Right atrium auricular region (tissue), 2 donors: ENCODE data around the gene ADRM1. TPM values are rescaled to one million over a fixed set of nuclear protein-coding genes. Genes with fewer than 3 reads are reported as not detected.

Experiments used
- DNase-seq: peaks from one replicate; pipeline ENCODE4 v3.0.0-alpha.2; 2019; ENCODE audit warnings: low spot score
- H3K27ac ChIP-seq, 2 donors: fragments of 200-600 bp; sonication (generic); 1 replicate in 1 of 2; 2 replicates in 1 of 2; pipeline ENCODE4 v1.5.1; 2016 to 2019
- H3K27me3 ChIP-seq, 2 donors: fragments of 200-600 bp; sonication (generic); one replicate each; pipeline versions ENCODE4 v1.5.1 to v1.6.0; 2017 to 2019
- H3K36me3 ChIP-seq: fragments of 200-600 bp; sonication (generic); one replicate; pipeline ENCODE4 v1.5.1; 2016
- H3K4me1 ChIP-seq, 2 donors: fragments of 200-600 bp; sonication (generic); one replicate each; pipeline versions ENCODE4 v1.5.1 to v1.6.0; 2017 to 2019
- H3K4me3 ChIP-seq, 2 donors: fragments of 200-600 bp; sonication (generic); 1 replicate in 1 of 2; 2 replicates in 1 of 2; pipeline ENCODE4 v1.5.1; 2017 to 2019; ENCODE audit warnings: mild to moderate bottlenecking in 1 of 2, moderate library complexity in 1 of 2
- H3K9me3 ChIP-seq, 2 donors: fragments of 200-600 bp; sonication (generic); one replicate each; pipeline ENCODE4 v1.5.1; 2019
- total RNA-seq, 2 donors: library from RNA; depleted of rRNA; stranded (reverse); fragments of >200 nt; gene quantifications; one replicate each; pipeline ENCODE4 v1.1.0, GENCODE V29; 2016
- TF ChIP-seq, protein P1 (sequence below), 2 donors: fragments of 200-600 bp; sonication (generic); IDR thresholded peaks; one replicate each; pipeline ENCODE4 v1.5.1; 2019; ENCODE audit warnings: antibody characterized with exemption in 2 of 2

ADRM1 gene
- total RNA-seq, 2 donors from 2014 or later = 95.9 to 128 TPM

DNA sequence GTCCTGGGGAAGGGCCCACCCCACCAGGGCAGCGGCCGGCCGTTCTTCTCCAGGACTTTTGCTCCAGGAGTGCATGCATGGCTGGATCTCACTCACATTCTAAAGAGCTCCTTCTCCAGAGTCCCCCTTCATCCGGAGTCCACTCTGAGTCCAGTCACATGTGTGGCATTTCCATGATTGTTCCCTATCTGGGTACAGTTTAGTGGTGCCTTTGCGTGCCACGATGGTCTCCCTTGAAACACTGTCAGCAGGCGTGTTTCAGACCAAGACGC lies 43.6 kb upstream of the ADRM1 start:
- Histone ChIP-seq H3K27ac (no peak overlapping the region), H3K4me3 (no peak overlapping the region), H3K4me1 (peaks cover 0 to 19% of the 10 kb centered on the region in 2 donors), H3K36me3 (peaks cover 57% of the 10 kb centered on the region), H3K27me3 (no peaks in the 10 kb centered on the region), H3K9me3 (no peaks in the 10 kb centered on the region)
- TF ChIP-seq, protein P1, sequence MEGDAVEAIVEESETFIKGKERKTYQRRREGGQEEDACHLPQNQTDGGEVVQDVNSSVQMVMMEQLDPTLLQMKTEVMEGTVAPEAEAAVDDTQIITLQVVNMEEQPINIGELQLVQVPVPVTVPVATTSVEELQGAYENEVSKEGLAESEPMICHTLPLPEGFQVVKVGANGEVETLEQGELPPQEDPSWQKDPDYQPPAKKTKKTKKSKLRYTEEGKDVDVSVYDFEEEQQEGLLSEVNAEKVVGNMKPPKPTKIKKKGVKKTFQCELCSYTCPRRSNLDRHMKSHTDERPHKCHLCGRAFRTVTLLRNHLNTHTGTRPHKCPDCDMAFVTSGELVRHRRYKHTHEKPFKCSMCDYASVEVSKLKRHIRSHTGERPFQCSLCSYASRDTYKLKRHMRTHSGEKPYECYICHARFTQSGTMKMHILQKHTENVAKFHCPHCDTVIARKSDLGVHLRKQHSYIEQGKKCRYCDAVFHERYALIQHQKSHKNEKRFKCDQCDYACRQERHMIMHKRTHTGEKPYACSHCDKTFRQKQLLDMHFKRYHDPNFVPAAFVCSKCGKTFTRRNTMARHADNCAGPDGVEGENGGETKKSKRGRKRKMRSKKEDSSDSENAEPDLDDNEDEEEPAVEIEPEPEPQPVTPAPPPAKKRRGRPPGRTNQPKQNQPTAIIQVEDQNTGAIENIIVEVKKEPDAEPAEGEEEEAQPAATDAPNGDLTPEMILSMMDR (IDR thresholded peaks at IDR 0.05) = no peak
- no peak for DNase-seq

DNA sequence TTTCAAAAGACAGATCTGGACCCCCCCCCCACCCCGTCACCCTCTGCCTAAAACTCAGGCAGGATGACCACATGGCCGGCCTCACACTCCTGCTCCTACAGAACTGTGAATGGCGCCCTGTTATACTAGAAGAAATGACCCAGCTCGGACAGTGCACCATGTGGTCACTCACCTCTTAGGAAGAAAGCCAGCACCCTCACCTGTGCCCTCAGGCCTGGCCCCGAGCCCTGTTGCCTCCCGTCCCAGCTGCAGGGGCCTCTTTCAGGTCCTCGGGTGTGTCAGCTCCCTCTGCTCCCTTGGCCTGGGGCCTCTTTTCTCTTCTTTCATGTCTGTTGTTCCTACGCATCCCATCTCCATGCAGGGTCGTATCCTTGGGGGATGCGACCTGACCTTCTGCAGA lies 40.7 kb upstream of the ADRM1 start:
- Histone ChIP-seq H3K4me1 (peaks cover 0 to 16% of the 10 kb centered on the region in 2 donors), H3K9me3 (no peaks in the 10 kb centered on the region), H3K4me3 (no peak overlapping the region), H3K36me3 (peaks cover 70% of the 10 kb centered on the region), H3K27ac (no peak overlapping the region), H3K27me3 (no peaks in the 10 kb centered on the region)
- TF ChIP-seq, protein P1 (IDR thresholded peaks at IDR 0.05) = no peak
- no peak for DNase-seq

DNA sequence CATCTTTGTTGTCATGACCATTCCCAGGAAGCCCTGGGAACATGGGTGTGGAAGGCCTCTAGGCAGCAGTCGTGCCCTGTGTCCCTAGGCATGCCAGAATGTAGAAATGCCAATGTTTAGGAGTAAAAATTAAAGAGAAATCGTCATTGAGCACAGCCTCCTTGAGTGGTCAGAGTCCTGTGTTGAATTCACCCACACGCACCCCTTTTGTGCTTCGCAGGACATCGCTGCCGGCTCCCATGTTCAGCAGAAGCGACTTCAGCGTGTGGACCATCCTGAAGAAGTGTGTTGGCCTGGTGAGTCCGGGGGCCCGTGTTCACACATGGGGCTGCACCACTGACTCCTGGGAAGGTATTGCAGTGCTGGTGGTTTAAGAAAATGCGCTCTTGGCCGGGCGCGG lies 39.4 kb upstream of the ADRM1 start:
- Histone ChIP-seq H3K36me3 (peaks cover 66% of the 10 kb centered on the region), H3K27ac (no peak overlapping the region)

DNA sequence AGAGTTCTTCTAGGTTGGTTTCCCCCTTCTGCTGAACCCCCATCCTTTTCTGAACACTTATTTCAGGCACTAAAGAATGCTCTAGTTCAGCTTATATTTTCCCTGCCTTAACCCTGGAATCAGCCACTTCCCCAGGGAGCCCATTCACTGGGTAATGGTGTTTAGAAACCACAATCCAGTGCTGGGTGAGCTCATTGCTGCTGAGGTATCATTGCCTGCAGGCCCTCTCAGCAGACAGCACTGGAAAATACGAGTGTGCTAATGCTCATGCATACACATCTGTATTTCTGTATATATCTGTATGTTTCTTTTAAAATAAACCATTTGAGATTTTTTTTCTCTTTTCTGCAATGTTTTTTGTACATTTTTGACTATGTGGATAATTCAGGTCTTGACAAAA lies 37.4 kb upstream of the ADRM1 start:
- Histone ChIP-seq H3K36me3 (peaks cover 69% of the 10 kb centered on the region), H3K9me3 (no peaks in the 10 kb centered on the region), H3K4me1 (no peaks in the 10 kb centered on the region), H3K27ac (no peak overlapping the region), H3K27me3 (no peaks in the 10 kb centered on the region), H3K4me3 (no peak overlapping the region)
- no peak for DNase-seq
- TF ChIP-seq, protein P1 (IDR thresholded peaks at IDR 0.05) = no peak

More for the DNA sequence above, 39.4 kb upstream of the ADRM1 start:
- Histone ChIP-seq H3K4me3 (no peak overlapping the region), H3K9me3 (no peaks in the 10 kb centered on the region), H3K27me3 (no peaks in the 10 kb centered on the region), H3K4me1 (peaks cover 0 to 8% of the 10 kb centered on the region in 2 donors)
- TF ChIP-seq, protein P1 (IDR thresholded peaks at IDR 0.05) = no peak
- DNase-seq = no peak

DNA sequence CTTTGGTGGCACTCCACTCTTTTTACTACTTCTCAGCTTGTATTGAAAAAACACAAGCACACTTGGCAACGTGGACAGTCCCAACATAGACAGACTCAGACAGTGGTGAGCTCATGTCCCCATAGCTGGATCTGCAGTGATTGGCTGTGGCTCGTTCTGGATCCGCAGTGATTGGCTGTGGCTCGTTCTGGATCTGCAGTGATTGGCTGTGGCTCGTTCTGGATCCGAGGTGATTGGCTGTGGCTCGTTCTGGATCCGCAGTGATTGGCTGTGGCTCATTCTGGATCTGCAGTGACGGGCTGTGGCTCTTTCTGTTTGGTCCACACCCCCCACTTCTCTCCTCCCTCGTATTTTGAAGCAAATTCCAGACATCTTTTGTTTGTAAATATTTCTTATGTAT lies 36.5 kb upstream of the ADRM1 start:
- TF ChIP-seq, protein P1 (IDR thresholded peaks at IDR 0.05) = no peak
- peaks cover 59% of the 10 kb centered on the region for H3K36me3 ChIP-seq
- no peaks in the 10 kb centered on the region for H3K27me3 ChIP-seq
- H3K4me1 ChIP-seq = no peaks in the 10 kb centered on the region
- no peak for DNase-seq
- H3K9me3 ChIP-seq = no peaks in the 10 kb centered on the region
- H3K4me3 ChIP-seq = no peak overlapping the region
- H3K27ac ChIP-seq = no peak overlapping the region

DNA sequence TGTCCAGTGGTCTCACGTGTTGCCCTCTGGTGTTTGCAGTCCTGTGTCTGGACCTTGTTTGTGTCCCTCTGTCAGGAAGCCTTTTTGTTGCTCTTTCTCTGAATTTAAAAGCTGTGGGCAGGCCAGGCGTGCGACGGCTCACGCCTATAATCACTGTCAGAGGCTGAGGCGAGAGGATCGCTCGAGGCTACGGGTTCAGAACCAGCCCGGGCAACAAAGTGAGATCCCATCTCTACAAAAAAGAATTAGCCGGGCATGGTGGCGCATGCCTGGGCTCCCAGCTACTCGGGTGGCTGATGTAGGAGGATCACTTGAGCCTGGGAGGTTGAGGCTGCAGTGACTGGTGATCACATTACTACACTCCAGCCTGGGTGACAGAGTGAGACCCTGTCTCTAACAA lies 35.9 kb upstream of the ADRM1 start:
- no peaks in the 10 kb centered on the region for H3K9me3 ChIP-seq
- no peak overlapping the region for H3K4me3 ChIP-seq
- peaks cover 54% of the 10 kb centered on the region for H3K36me3 ChIP-seq
- no peaks in the 10 kb centered on the region for H3K4me1 ChIP-seq
- no peak for DNase-seq
- TF ChIP-seq, protein P1 (IDR thresholded peaks at IDR 0.05) = no peak
- H3K27ac ChIP-seq = peak overlapping the region in 1 of 2 donors; percentile 14
- H3K27me3 ChIP-seq = no peaks in the 10 kb centered on the region
